Stimulated activated CD4-positive, alpha-beta T cell treated with anti-CD3 and anti-CD28 coated beads, Interleukin-12 subunit alpha, Interleukin-12 subunit beta, amount 100 ng/mL, for 24 hours (primary cell): ENCODE results near the gene DECR2.
"Not testable (repeated sequence)": the region's sequence is repeated elsewhere in the genome, so short reads cannot be mapped to it uniquely, and the experiment has no call there.

Experiments used
- DNase-seq, 2 experiments: peaks; one replicate each; pipeline ENCODE4 v3.0.0-alpha.2; 2020; ENCODE audit warnings: low read depth in 2 of 2

DECR2 gene

GRCh38 chr16:379183-379960, 22.3 kb upstream of the DECR2 start:
- no peak for DNase-seq

GRCh38 chr16:379961-380761, 21.5 kb upstream of the DECR2 start:
- no peak for DNase-seq

GRCh38 chr16:380762-381011, 21.0 kb upstream of the DECR2 start:
- DNase-seq = no peak

- DNase-seq = no peak
Observed at GRCh38 chr16:381012-381788, 20.5 kb upstream of the DECR2 start.

- peak; percentile 36 to 51 for DNase-seq
Observed at GRCh38 chr16:381789-382717, 19.6 kb upstream of the DECR2 start, which contains the start of gene PGAP6. Gene PGAP6, minus strand, starts transcription at chr16:381978. Its CDS starts 157 bp downstream, at chr16:381821.

GRCh38 chr16:383326-384051, 18.2 kb upstream of the DECR2 start:
- DNase-seq = peak in 1 of 2 experiments; percentile 26

GRCh38 chr16:386641-387156, 15.0 kb upstream of the DECR2 start:
- DNase-seq = no peak

- DNase-seq = not testable (repeated sequence)
Observed at GRCh38 chr16:387761-388666, 13.7 kb upstream of the DECR2 start.

- no peak for DNase-seq
Observed at GRCh38 chr16:389352-389751, 12.3 kb upstream of the DECR2 start.

- peak; percentile 59 to 77 for DNase-seq
Observed at GRCh38 chr16:391885-392335, 9.8 kb upstream of the DECR2 start.

GRCh38 chr16:392450-393030, 9.1 kb upstream of the DECR2 start:
- no peak for DNase-seq

GRCh38 chr16:396199-396598, 5.5 kb upstream of the DECR2 start:
- no peak for DNase-seq

- no peak for DNase-seq
Observed at GRCh38 chr16:396605-397004, 5.1 kb upstream of the DECR2 start.

- DNase-seq = no peak
Observed at GRCh38 chr16:397135-397661, 4.5 kb upstream of the DECR2 start, which contains the start of gene NME4. Gene NME4, plus strand, starts transcription at chr16:397199. Its CDS starts 24 bp downstream, at chr16:397223.

GRCh38 chr16:397736-398332, 3.9 kb upstream of the DECR2 start:
- no peak for DNase-seq

GRCh38 chr16:398561-399339, 2.9 kb upstream of the DECR2 start:
- no peak for DNase-seq

- no peak for DNase-seq
Observed at GRCh38 chr16:399340-400019, 2.2 kb upstream of the DECR2 start.
